Subcutaneous adipose tissue (tissue), 4 donors: Measurements from ENCODE around the gene LPCAT2. TPM values are rescaled to one million over a fixed set of nuclear protein-coding genes. Genes with fewer than 3 reads are reported as not detected.

ENCODE experiments used
- CTCF ChIP-seq: fragments of 450-650 bp; IDR thresholded peaks from one replicate; pipeline ENCODE4 v1.5.1; 2016; ENCODE audit warnings: low read depth, mild to moderate bottlenecking, control low read depth, antibody characterized with exemption, moderate library complexity
- total RNA-seq, 4 donors: library from RNA; depleted of rRNA; stranded (reverse); fragments of >200 nt; gene quantifications; one replicate each; pipeline ENCODE4 v1.1.0, GENCODE V29; 2016

The LPCAT2 gene
- total RNA-seq, 4 donors from 2014 or later: 14.1 to 37.1 (median 18.5) TPM

GRCh38 chr16:55506083-55506482 lies 2.8 kb upstream of the LPCAT2 start:
- TF ChIP-seq CTCF: no peak

GRCh38 chr16:55506708-55507107 lies 2.2 kb upstream of the LPCAT2 start:
- no peak for TF ChIP-seq CTCF

GRCh38 chr16:55508271-55508921 lies 476 bp upstream of the LPCAT2 start:
- no peak for TF ChIP-seq CTCF

- no peak for TF ChIP-seq CTCF
Observed at GRCh38 chr16:55510185-55510805, 1.4 kb downstream of the LPCAT2 start.

GRCh38 chr16:55512941-55513340 lies 4.1 kb downstream of the LPCAT2 start:
- TF ChIP-seq CTCF: no peak

GRCh38 chr16:55513616-55514015 lies 4.7 kb downstream of the LPCAT2 start:
- no peak for TF ChIP-seq CTCF

- no peak for TF ChIP-seq CTCF
Observed at GRCh38 chr16:55515111-55515510, 6.2 kb downstream of the LPCAT2 start.
